Mesothelial cell of epicardium (in vitro differentiated cells): Measurements from ENCODE around the gene CPEB4. TPM values are rescaled to one million over a fixed set of nuclear protein-coding genes. Genes with fewer than 3 reads are reported as not detected.

Experiments used
- DNase-seq, 2 experiments: peaks; one replicate each; pipeline ENCODE4 v3.0.0; 2021; ENCODE audit warnings: low spot score in 2 of 2; ENCODE audit not compliant: unreplicated experiment in 2 of 2
- H3K27ac Mint-ChIP-seq: 2 replicates; pipeline ENCODE4 v1.8.0; 2021; ENCODE audit warnings: mixed read lengths
- H3K27me3 Mint-ChIP-seq: 2 replicates; pipeline ENCODE4 v1.8.0; 2021; ENCODE audit warnings: low read depth, mixed read lengths
- H3K36me3 Mint-ChIP-seq: 2 replicates; pipeline ENCODE4 v1.8.0; 2021; ENCODE audit warnings: mixed read lengths
- H3K4me1 Mint-ChIP-seq: 2 replicates; pipeline ENCODE4 v1.8.0; 2021; ENCODE audit warnings: mixed read lengths
- H3K4me3 Mint-ChIP-seq: 2 replicates; pipeline ENCODE4 v1.8.0; 2021; ENCODE audit warnings: mild to moderate bottlenecking, moderate library complexity, mixed read lengths
- H3K9me3 Mint-ChIP-seq: 2 replicates; pipeline ENCODE4 v1.8.0; 2021; ENCODE audit warnings: mixed read lengths
- total RNA-seq: library from RNA; stranded (reverse); gene quantifications from 3 replicates; pipeline ENCODE4 v1.2.1, GENCODE V29; 2021
- TF ChIP-seq, protein P1 (sequence below): fragments of 200-600 bp; sonication (generic); IDR thresholded peaks from one replicate; pipeline ENCODE4 v1.5.0; 2021; ENCODE audit warnings: antibody characterized with exemption; ENCODE audit not compliant: unreplicated experiment

Gene CPEB4
- total RNA-seq, 1 donor from 2014 or later: 15.3 TPM

GRCh38 chr5:173989432-173990082 lies 101.4 kb downstream of the CPEB4 start:
- no peak overlapping the region for H3K27ac Mint-ChIP-seq
- DNase-seq: no peak
- no peaks in the 10 kb centered on the region for H3K4me1 Mint-ChIP-seq
- H3K9me3 Mint-ChIP-seq: peaks cover 12% of the 10 kb centered on the region
- no peaks in the 10 kb centered on the region for H3K36me3 Mint-ChIP-seq
- H3K27me3 Mint-ChIP-seq: peaks cover 5% of the 10 kb centered on the region
- TF ChIP-seq, protein P1, sequence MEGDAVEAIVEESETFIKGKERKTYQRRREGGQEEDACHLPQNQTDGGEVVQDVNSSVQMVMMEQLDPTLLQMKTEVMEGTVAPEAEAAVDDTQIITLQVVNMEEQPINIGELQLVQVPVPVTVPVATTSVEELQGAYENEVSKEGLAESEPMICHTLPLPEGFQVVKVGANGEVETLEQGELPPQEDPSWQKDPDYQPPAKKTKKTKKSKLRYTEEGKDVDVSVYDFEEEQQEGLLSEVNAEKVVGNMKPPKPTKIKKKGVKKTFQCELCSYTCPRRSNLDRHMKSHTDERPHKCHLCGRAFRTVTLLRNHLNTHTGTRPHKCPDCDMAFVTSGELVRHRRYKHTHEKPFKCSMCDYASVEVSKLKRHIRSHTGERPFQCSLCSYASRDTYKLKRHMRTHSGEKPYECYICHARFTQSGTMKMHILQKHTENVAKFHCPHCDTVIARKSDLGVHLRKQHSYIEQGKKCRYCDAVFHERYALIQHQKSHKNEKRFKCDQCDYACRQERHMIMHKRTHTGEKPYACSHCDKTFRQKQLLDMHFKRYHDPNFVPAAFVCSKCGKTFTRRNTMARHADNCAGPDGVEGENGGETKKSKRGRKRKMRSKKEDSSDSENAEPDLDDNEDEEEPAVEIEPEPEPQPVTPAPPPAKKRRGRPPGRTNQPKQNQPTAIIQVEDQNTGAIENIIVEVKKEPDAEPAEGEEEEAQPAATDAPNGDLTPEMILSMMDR: no peak
- H3K4me3 Mint-ChIP-seq: no peak overlapping the region

DNA sequence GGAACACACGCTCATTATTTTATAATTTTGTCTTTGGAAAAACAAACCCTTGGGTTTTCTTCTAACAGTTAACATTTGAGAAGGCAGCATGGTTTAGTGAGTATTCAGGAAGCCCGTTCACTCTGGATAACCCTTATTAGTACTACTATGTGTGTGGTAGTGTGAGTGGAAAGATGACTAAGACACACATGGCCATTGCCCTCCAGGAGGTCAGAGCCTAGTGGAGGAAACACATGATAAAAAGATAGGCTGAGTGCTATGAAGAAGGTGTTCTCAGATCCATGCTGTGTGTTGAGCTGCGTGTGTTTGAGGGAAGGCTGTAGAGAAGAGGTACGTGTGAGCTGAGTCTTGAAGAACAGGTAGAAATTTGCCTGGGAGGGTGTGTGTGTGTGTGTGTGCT lies 109.2 kb downstream of the CPEB4 start:
- H3K27ac Mint-ChIP-seq: no peak overlapping the region
- H3K4me3 Mint-ChIP-seq: no peak overlapping the region
- peaks cover 29% of the 10 kb centered on the region for H3K27me3 Mint-ChIP-seq
- no peaks in the 10 kb centered on the region for H3K36me3 Mint-ChIP-seq
- TF ChIP-seq, protein P1: no peak
- H3K4me1 Mint-ChIP-seq: no peaks in the 10 kb centered on the region
- no peak for DNase-seq
- no peaks in the 10 kb centered on the region for H3K9me3 Mint-ChIP-seq

GRCh38 chr5:173998531-173998930 lies 110.4 kb downstream of the CPEB4 start:
- Mint-ChIP-seq H3K4me1 (no peaks in the 10 kb centered on the region), H3K9me3 (no peaks in the 10 kb centered on the region), H3K27ac (no peak overlapping the region), H3K4me3 (no peak overlapping the region), H3K36me3 (no peaks in the 10 kb centered on the region), H3K27me3 (peaks cover 35% of the 10 kb centered on the region)
- TF ChIP-seq, protein P1: no peak
- DNase-seq: no peak

DNA sequence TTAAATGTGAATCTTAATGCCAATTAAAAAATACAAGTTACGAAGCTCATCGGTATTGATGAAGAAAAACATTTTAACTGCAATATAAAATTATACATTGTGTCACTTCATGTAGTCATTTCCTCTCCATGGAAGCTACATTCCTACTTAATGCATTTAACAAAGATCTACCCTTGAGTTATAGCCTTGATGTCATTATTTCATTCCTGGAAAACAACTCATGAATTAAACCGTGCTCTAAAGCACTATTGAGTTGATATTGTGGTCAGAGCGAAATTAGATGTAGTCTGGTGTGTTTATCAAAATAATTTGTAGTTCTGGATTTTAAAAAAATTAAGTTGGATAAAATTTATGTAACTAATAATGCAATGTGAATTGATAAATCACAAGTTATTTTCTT lies 111.9 kb downstream of the CPEB4 start:
- Mint-ChIP-seq H3K4me1 (no peaks in the 10 kb centered on the region), H3K9me3 (no peaks in the 10 kb centered on the region), H3K27ac (no peak overlapping the region), H3K36me3 (no peaks in the 10 kb centered on the region), H3K4me3 (no peak overlapping the region), H3K27me3 (peaks cover 38% of the 10 kb centered on the region)
- no peak for DNase-seq
- TF ChIP-seq, protein P1: no peak

GRCh38 chr5:174003795-174004194 lies 115.6 kb downstream of the CPEB4 start:
- TF ChIP-seq, protein P1: no peak

More at GRCh38 chr5:174003795-174004194, 115.6 kb downstream of the CPEB4 start:
- DNase-seq: no peak
- Mint-ChIP-seq H3K27ac (no peak overlapping the region), H3K36me3 (no peaks in the 10 kb centered on the region), H3K4me1 (no peaks in the 10 kb centered on the region), H3K9me3 (no peaks in the 10 kb centered on the region), H3K27me3 (peaks cover 16% of the 10 kb centered on the region), H3K4me3 (no peak overlapping the region)
